Erythroblast (primary cell): ENCODE data around the gene CCNL1.
"Not testable (repeated sequence)": the region's sequence is repeated elsewhere in the genome, so short reads cannot be mapped to it uniquely, and the experiment has no call there.

Experiments used
- DNase-seq, 2 experiments: peaks; one replicate each; lab custom pipeline; 2025; lab: John Stamatoyannopoulos, UW
- GATA1 ChIP-seq: IDR thresholded peaks from 2 replicates; pipeline ENCODE4 v1.6.1; 2011; ENCODE audit warnings: low read depth, mild to moderate bottlenecking, control low read depth, low read length, moderate library complexity
- POLR2A ChIP-seq: IDR thresholded peaks from 2 replicates; pipeline ENCODE4 v1.6.1; 2011; ENCODE audit warnings: mild to moderate bottlenecking, low read length

Gene CCNL1

GRCh38 chr3:157159762-157160657, at the start of gene CCNL1:
TSS of gene CCNL1 (minus strand) at chr3:157160147. CDS start at chr3:157160094, 53 bp downstream.
- TF ChIP-seq POLR2A (peak; percentile 100), GATA1 (no peak)
- peak; percentile 99 for DNase-seq

- no peak for DNase-seq
- TF ChIP-seq POLR2A (no peak), GATA1 (no peak)
Measured at GRCh38 chr3:157204880-157205279, 44.9 kb upstream of the CCNL1 start.

GRCh38 chr3:157204431-157204830, 44.5 kb upstream of the CCNL1 start:
- peak; percentile 3 to 21 for DNase-seq
- no peak for TF ChIP-seq POLR2A
- TF ChIP-seq GATA1: no peak

GRCh38 chr3:157201648-157202278, 41.8 kb upstream of the CCNL1 start:
- TF ChIP-seq GATA1: no peak
- no peak for TF ChIP-seq POLR2A
- peak; percentile 53 to 60 for DNase-seq

- DNase-seq: no peak
- TF ChIP-seq POLR2A: no peak
- TF ChIP-seq GATA1: no peak
Measured at GRCh38 chr3:157199841-157200240, 39.9 kb upstream of the CCNL1 start.

- TF ChIP-seq POLR2A: no peak
- TF ChIP-seq GATA1: no peak
Measured at GRCh38 chr3:157195965-157196364, 36.0 kb upstream of the CCNL1 start.

GRCh38 chr3:157191149-157191548, 31.2 kb upstream of the CCNL1 start:
- DNase-seq: not testable (repeated sequence)

More at GRCh38 chr3:157195965-157196364, 36.0 kb upstream of the CCNL1 start:
- DNase-seq: no peak

- DNase-seq: peak; percentile 38 to 68
- TF ChIP-seq POLR2A (no peak), GATA1 (no peak)
Measured at GRCh38 chr3:157190380-157190872, 30.5 kb upstream of the CCNL1 start.

GRCh38 chr3:157188391-157188790, 28.4 kb upstream of the CCNL1 start:
- no peak for TF ChIP-seq POLR2A
- no peak for TF ChIP-seq GATA1
- DNase-seq: no peak

GRCh38 chr3:157182879-157183278, 22.9 kb upstream of the CCNL1 start:
- TF ChIP-seq GATA1 (no peak), POLR2A (no peak)

GRCh38 chr3:157180262-157180661, 20.3 kb upstream of the CCNL1 start:
- DNase-seq: no peak
- TF ChIP-seq GATA1 (no peak), POLR2A (no peak)

More at GRCh38 chr3:157182879-157183278, 22.9 kb upstream of the CCNL1 start:
- DNase-seq: no peak

- DNase-seq: no peak
- TF ChIP-seq POLR2A (no peak), GATA1 (no peak)
Measured at GRCh38 chr3:157179365-157179803, 19.4 kb upstream of the CCNL1 start.

- DNase-seq: not testable (repeated sequence)
Measured at GRCh38 chr3:157178503-157179364, 18.8 kb upstream of the CCNL1 start.

- DNase-seq: not testable (repeated sequence)
Measured at GRCh38 chr3:157177801-157178453, 18.0 kb upstream of the CCNL1 start.
